GM19463 (cell line): Measurements from ENCODE around the gene NLK.

Source experiments
- ATAC-seq: cut with Tn5 transposase; IDR thresholded peaks from one replicate; pipeline ENCODE4 v1.9.1; 2021; ENCODE audit warnings: mild to moderate bottlenecking, moderate library complexity; ENCODE audit not compliant: unreplicated experiment

The NLK gene

DNA sequence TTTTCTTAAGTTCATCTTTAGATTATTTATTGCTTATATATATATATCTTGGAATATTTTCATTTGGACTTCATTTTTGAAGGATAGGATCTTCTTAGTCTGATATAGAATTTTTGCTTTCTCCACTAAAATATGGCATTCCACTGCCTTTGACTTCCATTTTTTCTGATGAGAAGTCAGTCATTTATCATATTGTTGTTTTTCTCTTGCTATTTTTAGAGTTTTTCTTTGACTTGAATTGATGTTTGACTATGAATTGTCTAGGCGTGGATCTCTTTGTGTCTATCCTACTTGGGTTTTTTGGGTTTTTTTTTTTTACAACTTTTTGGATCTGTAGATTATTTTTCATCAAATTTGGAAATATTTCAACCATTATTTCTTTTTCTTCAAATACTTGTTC lies 67.7 kb downstream of the NLK start:
- ATAC-seq: no peak

DNA sequence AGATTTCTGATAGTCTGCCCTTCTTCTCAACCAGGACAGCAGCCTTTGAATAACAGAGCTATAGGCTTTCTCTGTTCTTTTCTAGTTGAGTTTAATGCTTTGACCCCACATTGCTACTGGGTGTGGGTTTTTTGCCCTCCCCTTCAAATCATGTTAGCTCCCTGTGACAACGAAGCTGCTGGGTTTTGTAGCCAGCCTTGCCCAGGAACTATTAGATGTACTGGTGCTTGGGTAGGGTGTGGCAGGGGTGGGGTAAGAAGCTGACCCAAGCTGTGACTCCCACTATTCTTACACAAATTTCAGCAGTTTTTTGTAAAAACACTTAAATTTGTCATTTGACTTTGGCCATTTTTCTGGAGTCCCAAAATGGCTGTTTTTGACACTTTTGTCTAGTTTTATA lies 69.7 kb downstream of the NLK start:
- ATAC-seq: no peak

DNA sequence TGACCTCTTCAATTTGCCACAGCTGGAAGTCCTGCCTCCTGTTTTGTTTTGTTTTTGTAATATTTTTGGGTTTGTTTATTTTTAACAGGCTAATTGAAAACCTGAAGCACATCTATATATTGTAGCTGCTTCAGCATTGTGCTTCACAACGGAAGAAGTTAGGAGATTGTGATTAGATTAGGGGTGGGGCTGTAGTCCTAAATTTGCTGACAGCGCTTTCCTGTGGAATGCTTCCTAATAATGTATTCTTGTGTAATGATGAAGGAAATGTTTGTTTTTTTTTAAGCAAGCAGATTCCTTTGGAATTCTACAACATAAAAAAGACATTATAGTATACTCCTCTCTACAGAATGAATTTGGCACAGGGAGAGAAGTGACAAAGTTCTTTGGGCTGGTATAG lies 70.1 kb downstream of the NLK start:
- no peak for ATAC-seq

DNA sequence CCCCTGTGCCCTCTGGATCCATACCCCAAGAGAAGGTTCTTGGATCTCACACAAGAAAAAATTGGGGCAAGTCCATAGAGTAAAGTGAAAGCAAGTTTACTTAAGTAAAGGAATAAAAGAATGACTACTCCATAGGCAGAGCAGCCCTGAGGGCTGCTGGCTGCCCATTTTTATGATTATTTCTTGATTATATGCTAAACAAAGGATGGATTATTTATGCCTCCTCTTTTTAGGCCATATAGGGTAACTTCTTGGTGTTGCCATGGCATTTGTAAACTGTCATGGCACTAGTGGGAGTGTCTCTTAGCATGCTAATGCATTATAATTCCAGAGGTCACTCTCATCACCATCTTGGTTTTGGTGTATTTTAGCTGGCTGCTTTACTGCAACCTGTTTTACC lies 70.8 kb downstream of the NLK start:
- no peak for ATAC-seq

DNA sequence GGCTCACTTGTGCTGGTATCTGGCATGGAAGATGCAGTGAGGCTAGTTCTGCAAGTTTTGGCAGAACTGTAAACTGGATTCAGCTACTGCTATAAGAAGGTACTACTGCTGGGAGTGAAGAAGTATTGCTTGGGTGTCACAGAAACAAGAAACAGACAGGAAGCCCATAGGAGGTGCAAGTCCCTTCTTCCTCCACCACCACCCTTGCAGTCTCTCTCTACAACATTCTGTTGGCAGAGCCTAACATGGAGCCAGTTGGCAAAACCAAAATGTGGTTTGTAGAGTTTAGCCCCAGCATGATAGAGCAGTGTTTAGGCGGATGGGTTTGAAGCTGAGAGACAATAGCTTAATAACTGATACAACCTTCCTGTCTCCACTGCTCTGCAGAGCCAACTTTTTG lies 72.6 kb downstream of the NLK start:
- no peak for ATAC-seq

GRCh38 chr17:28117304-28117703 lies 74.8 kb downstream of the NLK start:
- no peak for ATAC-seq

GRCh38 chr17:28118362-28118761 lies 75.9 kb downstream of the NLK start:
- no peak for ATAC-seq

- ATAC-seq: no peak
Observed at GRCh38 chr17:28119046-28119445, 76.6 kb downstream of the NLK start.

- no peak for ATAC-seq
Observed at GRCh38 chr17:28119560-28119959, 77.1 kb downstream of the NLK start.

- ATAC-seq: no peak
Observed at GRCh38 chr17:28120766-28121165, 78.3 kb downstream of the NLK start.

- ATAC-seq: no peak
Observed at GRCh38 chr17:28124962-28125361, 82.5 kb downstream of the NLK start.

DNA sequence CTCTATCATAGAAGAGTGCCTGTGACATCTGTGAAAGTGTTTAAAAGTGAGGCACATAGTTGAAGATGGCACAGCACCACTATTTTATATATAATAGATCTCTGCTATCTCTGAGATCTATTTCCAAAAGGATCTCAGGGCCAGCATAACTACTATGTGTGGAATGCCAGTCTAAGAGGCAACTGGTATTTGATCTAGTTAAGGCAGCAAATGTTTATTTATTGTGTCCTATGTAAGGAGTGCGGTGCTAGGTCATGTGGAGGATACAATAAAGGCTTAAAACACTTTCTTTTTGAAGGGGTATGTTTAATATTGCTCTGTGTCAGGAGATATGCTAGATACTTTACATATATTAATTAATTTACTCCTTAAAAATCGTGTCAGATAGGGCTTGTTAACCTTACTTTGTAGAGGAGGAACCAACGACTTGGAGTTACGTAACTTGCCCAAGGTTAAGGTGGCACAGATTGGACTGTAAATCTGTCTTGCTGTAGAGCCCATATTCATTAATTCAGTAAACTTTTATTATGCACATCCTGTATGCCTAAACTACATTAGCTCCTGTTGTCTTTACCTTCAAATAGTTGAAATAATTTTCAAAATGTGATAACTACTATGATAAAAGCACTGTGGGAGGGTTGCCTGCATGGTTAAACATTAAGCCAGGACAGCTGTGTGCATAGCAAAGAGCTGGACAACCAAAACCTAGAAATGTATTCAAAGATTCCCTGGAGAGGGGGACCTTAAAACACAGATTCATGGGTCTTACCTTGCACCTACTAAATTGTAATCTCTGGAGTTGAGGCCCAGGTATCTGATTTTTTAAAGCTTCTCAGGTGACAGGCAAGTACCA lies 83.3 kb downstream of the NLK start:
- ATAC-seq: no peak

DNA sequence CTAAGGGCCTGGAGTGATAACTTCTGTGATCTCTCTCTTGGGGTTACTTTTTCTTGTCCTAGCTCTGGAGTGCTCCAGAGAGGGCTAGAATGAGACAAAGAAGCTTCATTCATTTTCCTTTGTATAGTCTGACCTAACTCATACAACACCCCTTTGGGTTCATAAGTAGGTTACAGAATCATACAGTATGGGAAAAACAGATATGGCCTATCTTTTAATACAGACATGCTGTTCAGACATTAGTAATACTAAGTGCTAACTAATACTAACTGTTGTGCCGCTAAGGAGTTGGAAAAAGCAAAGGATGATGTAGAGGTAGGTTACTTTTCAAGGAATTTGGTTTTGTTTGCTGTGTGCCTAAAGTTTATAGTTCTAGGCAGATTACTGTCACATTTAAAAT lies 84.7 kb downstream of the NLK start:
- ATAC-seq: no peak

DNA sequence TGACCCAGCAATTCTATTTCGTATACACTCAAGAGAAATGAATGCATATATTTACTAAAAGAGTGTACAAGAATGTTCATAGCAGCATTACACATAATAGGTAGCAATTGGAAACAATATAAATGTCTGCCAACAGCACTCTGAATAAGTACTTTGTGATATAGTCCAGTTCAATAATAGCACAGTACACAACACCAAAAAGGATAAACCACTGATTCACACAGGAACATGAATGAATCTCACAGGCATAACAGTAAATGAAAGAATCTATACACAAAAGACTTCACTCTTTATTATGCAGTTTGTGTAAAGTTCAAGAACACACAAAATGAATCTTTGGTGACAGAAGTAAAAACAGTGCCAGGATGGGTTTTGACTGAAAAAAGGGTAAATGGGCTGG lies 86.3 kb downstream of the NLK start:
- no peak for ATAC-seq

- no peak for ATAC-seq
Observed at GRCh38 chr17:28130472-28130871, 88.0 kb downstream of the NLK start.

DNA sequence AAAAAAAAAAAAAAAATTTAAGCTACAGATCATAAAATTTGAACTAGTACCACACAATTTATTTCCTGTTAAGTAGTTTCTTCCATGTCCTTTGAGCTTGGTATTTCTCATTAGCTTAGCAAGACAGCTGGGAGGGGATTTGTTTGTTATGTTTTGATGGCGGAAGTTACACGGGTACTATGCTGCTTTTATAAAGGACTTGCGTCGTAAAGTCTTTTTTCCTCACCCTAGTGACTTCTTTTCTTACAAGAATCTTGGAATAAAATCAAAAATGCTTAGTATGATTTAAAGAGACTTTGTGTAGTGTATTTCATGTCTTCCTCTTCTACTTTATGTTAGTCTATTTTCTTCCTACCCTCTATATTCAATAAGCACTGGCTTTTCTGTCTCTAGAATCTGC lies 89.1 kb downstream of the NLK start:
- no peak for ATAC-seq

DNA sequence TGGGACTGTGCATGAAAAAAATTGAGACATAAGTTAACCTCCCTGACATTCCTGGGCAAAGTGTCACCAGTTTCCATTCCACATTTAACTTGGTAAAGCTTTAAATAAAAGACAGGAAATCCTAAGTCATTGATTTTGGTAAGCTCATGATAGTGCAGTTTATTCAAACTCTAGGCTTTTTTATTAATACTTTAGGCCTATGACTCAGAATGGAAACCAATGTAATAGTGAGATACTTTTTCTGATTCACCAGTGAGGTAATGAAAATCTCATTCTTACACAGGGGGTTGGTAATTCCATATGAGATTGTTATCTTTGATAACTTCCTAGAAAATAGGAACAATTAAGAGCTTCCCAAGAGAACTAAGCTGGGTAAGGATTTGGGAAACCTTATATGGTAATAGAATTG lies 91.1 kb downstream of the NLK start:
- no peak for ATAC-seq

DNA sequence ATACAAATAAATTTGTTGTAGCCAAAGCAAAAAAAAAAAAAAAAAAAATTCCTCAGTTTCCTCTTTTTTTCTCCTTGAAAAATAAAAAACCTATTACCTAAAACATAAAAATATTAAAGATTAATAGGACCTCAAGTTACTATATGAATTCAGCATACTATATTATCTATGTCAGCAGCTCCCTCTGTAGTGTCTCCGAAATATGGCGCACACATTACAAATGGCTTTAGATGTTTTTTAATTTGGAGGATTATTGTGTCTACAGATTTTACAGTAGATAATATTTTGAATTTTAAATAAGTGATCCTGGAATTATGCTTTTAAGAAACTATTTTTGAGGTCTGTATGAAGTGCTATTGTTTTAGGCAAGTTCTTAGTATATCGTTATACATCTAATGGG lies 94.4 kb downstream of the NLK start:
- ATAC-seq: no peak

GRCh38 chr17:28139822-28140221 lies 97.3 kb downstream of the NLK start:
- no peak for ATAC-seq

DNA sequence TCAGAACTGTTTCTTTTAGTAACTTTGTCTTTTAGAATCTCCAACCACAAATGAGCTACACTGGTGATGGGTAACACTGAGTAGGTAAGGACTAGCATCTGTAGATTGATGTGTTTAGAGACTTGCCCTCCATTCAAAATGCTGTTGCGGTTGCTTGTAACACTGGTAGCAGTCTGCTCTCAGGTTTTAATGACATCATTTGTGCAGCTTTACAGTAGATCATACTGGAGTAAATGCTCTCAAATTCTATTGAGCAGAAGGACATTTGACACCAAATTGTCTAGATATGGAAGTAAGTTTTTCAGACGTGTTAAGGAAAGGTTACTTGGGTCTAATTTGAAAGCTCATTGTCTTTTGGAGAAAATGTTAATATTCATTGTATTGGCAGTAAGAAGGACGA lies 98.8 kb downstream of the NLK start:
- ATAC-seq: no peak

- ATAC-seq: no peak
Observed at GRCh38 chr17:28141773-28142172, 99.3 kb downstream of the NLK start.

DNA sequence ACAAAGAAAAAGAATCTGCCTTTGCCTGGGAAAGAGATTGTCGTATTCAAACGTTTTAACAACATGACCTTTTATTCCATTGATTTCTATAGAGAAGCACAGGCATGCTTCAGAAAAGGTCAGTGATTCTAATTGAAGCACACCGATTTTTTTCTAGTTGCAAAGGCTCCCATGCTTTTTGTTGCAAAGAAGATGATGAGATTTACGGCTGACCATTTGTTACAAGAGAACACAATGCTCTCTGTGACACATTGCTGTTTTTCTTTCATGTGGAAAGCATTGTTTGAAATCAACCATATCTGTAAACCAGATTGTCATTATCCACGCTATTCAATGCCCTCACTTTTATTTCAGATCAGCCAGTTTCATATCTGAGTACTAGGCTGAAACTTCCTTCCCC lies 99.8 kb downstream of the NLK start:
- no peak for ATAC-seq

GRCh38 chr17:28144019-28144418 lies 101.5 kb downstream of the NLK start:
- no peak for ATAC-seq
